GM23248 (cell line): ENCODE data around the gene DENND1A. TPM values are rescaled to one million over a fixed set of nuclear protein-coding genes. Genes with fewer than 3 reads are reported as not detected.

Experiments used
- DNase-seq: peaks from one replicate; pipeline ENCODE4 v3.0.0-alpha.2; 2015
- H2AFZ ChIP-seq: fragments of 200-600 bp; sonication (generic); 2 replicates; pipeline ENCODE4 v1.6.1; 2016; ENCODE audit warnings: antibody characterized with exemption
- H3F3A ChIP-seq: fragments of 200-600 bp; sonication (generic); 2 replicates; pipeline ENCODE4 v1.6.1; 2016; ENCODE audit warnings: mild to moderate bottlenecking, antibody characterized with exemption, mixed run types; ENCODE audit not compliant: insufficient read depth
- H3K27ac ChIP-seq: fragments of 200-600 bp; sonication (generic); 2 replicates; pipeline ENCODE4 v1.5.1; 2016; ENCODE audit warnings: mild to moderate bottlenecking
- H3K27me3 ChIP-seq: fragments of 200-600 bp; sonication (generic); replicated peaks from 2 replicates; pipeline ENCODE4 v1.6.1; 2016; ENCODE audit warnings: mild to moderate bottlenecking; ENCODE audit not compliant: insufficient read depth
- H3K36me3 ChIP-seq: fragments of 200-600 bp; sonication (generic); 2 replicates; pipeline ENCODE4 v1.6.1; 2016; ENCODE audit warnings: low read depth, mild to moderate bottlenecking
- H3K4me1 ChIP-seq: fragments of 200-600 bp; sonication (generic); 2 replicates; pipeline ENCODE4 v1.6.1; 2016; ENCODE audit warnings: mild to moderate bottlenecking; ENCODE audit not compliant: insufficient read depth
- H3K4me2 ChIP-seq: fragments of 200-600 bp; sonication (generic); one replicate; pipeline ENCODE4 v1.6.1; 2016; ENCODE audit warnings: mild to moderate bottlenecking; ENCODE audit not compliant: unreplicated experiment
- H3K4me3 ChIP-seq: fragments of 200-600 bp; sonication (generic); 2 replicates; pipeline ENCODE4 v1.5.1; 2016; ENCODE audit warnings: mild to moderate bottlenecking
- H3K79me2 ChIP-seq: fragments of 200-600 bp; sonication (generic); 2 replicates; pipeline ENCODE4 v1.6.1; 2016; ENCODE audit warnings: mild to moderate bottlenecking; ENCODE audit not compliant: insufficient read depth
- H3K9ac ChIP-seq: fragments of 200-600 bp; sonication (generic); 2 replicates; pipeline ENCODE4 v1.6.1; 2016; ENCODE audit warnings: mild to moderate bottlenecking
- H3K9me2 ChIP-seq: fragments of 200-600 bp; sonication (generic); 2 replicates; pipeline ENCODE4 v1.6.1; 2016; ENCODE audit warnings: mixed run types, mild to moderate bottlenecking, moderate library complexity; ENCODE audit not compliant: insufficient read depth
- H3K9me3 ChIP-seq: fragments of 200-600 bp; sonication (generic); one replicate; pipeline ENCODE4 v1.6.1; 2017; ENCODE audit warnings: low read depth
- H4K20me1 ChIP-seq: fragments of 200-600 bp; sonication (generic); 2 replicates; pipeline ENCODE4 v1.6.0; 2016; ENCODE audit not compliant: insufficient read depth
- EZH2 ChIP-seq: fragments of 200-600 bp; sonication (generic); IDR thresholded peaks from 2 replicates; pipeline ENCODE4 v1.6.1; 2018; ENCODE audit warnings: antibody characterized with exemption, mild to moderate bottlenecking; ENCODE audit not compliant: insufficient read depth, poor library complexity, severe bottlenecking
- EZH2phosphoT487 ChIP-seq: fragments of 200-600 bp; sonication (generic); IDR thresholded peaks from 2 replicates; pipeline ENCODE4 v1.6.1; 2018; ENCODE audit warnings: antibody characterized with exemption, moderate library complexity, mild to moderate bottlenecking, low read depth; ENCODE audit not compliant: insufficient read depth
- WGBS, 2 experiments: methylation state at CpG; one replicate each; pipeline ENCODE4 v1.1.6; 2015 to 2017; ENCODE audit warnings: low lambda C conversion rate in 2 of 2, low coverage in 1 of 2; ENCODE audit errors: missing lambda C conversion rate in 2 of 2; 5-methylcytosine and 5-hydroxymethylcytosine counted together
- in situ Hi-C: fragments of 300-500 bp; cut with MboI; formaldehyde crosslinking; loops from 2 replicates; pipeline ENCODE4 v1.15.0; 2020
- polyA plus RNA-seq: library from polyadenylated mRNA; unstranded; fragments of >200 nt; fragmentation: Nextera tagmentation; extraction: Ambion mirVana; gene quantifications from 2 replicates; pipeline ENCODE4 v1.2.1, GENCODE V29; 2016
- total RNA-seq: library from RNA; depleted of rRNA; stranded (reverse); fragments of >200 nt; shearing (Covaris generic); gene quantifications from 2 replicates; pipeline ENCODE4 v1.2.3, GENCODE V29; 2014

DENND1A gene
- total and polyA plus RNA-seq, 2 experiments from 2014 or later: 13.2 to 16.4 TPM

GRCh38 chr9:123597048-123597447 is 332.9 kb downstream of the DENND1A start:
- Histone ChIP-seq H3K9ac (no peak overlapping the region), H3K36me3 (no peaks in the 10 kb centered on the region), H3K4me1 (no peaks in the 10 kb centered on the region), H3K9me3 (no peaks in the 10 kb centered on the region), H3F3A (no peaks in the 10 kb centered on the region), H3K27me3 (no peaks in the 10 kb centered on the region), H2AFZ (no peak overlapping the region), H4K20me1 (no peaks in the 10 kb centered on the region; the same call in 1 of the 2 replicates), H3K9me2 (no peaks in the 10 kb centered on the region), H3K4me2 (no peak overlapping the region), H3K27ac (no peak overlapping the region), H3K79me2 (no peaks in the 10 kb centered on the region), H3K4me3 (no peak overlapping the region)
- 90 to 92% methylated on average over 4 of the region's 4 CpGs for WGBS, 2 experiments
- in situ Hi-C loops: no loop called here
- TF ChIP-seq EZH2phosphoT487 (no peak), EZH2 (no peak)
- no peak for DNase-seq

DNA sequence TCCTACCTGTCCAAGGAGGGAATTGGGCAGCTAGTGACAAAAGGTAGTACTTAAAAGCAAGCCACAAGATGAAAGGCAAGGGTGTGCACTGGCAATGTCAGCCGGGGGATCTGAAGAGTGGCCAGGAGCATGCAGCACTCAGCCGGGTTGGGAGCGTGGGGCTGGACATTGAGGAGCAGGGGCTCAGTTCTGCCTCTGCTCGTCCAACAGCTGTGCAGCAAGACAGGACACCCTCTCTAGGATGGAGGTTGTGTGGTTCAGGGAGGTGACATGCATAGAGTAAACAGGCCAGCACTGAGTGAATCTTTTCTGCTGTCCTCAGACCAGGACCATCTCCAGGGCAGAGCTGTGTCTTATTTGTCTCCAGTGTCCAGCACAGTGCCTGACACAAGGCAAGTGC is 338.6 kb downstream of the DENND1A start:
- Histone ChIP-seq H3K27ac (no peak overlapping the region), H3K27me3 (no peaks in the 10 kb centered on the region), H3K9ac (no peak overlapping the region), H3K4me2 (no peak overlapping the region), H4K20me1 (no peaks in the 10 kb centered on the region), H3K36me3 (no peaks in the 10 kb centered on the region), H2AFZ (no peak overlapping the region), H3K4me3 (no peak overlapping the region), H3K4me1 (no peaks in the 10 kb centered on the region), H3K79me2 (no peaks in the 10 kb centered on the region), H3K9me2 (no peaks in the 10 kb centered on the region), H3K9me3 (no peaks in the 10 kb centered on the region), H3F3A (no peaks in the 10 kb centered on the region)
- WGBS, 2 experiments: 94 to 98% methylated on average over 4 of the region's 4 CpGs
- in situ Hi-C loops: no loop called here
- DNase-seq: no peak
- TF ChIP-seq EZH2phosphoT487: no peak
- no peak for TF ChIP-seq EZH2

- no peak for DNase-seq
- no peaks in the 10 kb centered on the region for H3K27me3 ChIP-seq
- H3K9me2 ChIP-seq: no peaks in the 10 kb centered on the region
- no peaks in the 10 kb centered on the region for H3K4me1 ChIP-seq
- no peaks in the 10 kb centered on the region for H3K9me3 ChIP-seq
- TF ChIP-seq EZH2 (no peak), EZH2phosphoT487 (no peak)
- no peak overlapping the region for H3K4me3 ChIP-seq
- WGBS, 2 experiments: 86 to 88% methylated on average over 3 of the region's 3 CpGs
- in situ Hi-C loops: no loop called here
- H3K79me2 ChIP-seq: no peaks in the 10 kb centered on the region
- no peaks in the 10 kb centered on the region for H4K20me1 ChIP-seq
- no peaks in the 10 kb centered on the region for H3F3A ChIP-seq
- H3K4me2 ChIP-seq: no peak overlapping the region
- no peaks in the 10 kb centered on the region for H3K36me3 ChIP-seq
- H3K9ac ChIP-seq: no peak overlapping the region
- H3K27ac ChIP-seq: no peak overlapping the region
- no peak overlapping the region for H2AFZ ChIP-seq
These were observed 339.4 kb downstream of the DENND1A start for GRCh38 chr9:123590499-123590898.

DNA sequence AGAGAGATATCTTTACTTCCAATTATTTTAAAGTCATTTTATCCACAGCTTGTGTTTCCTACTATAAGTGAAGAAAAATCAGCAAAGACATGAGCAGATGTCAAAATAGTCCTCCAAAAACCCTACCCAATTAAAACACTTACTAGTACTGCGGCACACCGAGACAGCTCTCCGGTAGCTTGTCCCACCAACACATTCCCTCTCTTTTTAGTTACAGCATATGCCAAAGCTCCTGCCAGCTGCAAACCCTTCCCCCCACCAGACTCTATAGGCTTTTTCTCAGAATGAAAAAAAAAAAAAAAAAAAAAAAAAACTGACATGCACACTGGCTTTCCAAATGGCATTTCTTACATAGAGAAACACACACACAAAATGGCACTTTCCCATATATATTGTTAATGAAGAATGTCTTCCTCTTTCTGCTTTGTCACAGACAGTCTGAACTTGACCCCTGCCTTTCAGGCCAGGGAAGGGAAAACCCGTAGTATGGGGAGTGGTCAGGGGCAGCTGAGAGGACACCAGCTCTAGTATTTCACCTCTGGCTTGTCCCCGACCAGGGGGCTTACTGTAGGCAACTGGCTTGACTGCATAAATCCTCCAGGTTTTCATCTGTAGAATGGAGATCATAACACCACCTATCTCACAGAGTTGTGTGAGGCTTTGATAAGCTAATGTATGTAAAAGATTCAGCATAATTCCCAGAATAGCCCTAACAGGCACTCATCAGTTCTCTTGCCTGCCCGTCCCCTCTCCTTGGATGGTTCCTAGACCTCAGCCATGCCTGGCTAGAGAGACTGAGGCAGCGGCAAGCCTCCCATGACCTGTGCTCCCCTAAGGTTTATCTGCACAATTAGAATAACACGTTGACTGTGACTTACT is 340.3 kb downstream of the DENND1A start:
- no peaks in the 10 kb centered on the region for H3K79me2 ChIP-seq
- H3K9me3 ChIP-seq: no peaks in the 10 kb centered on the region
- H3K4me1 ChIP-seq: no peaks in the 10 kb centered on the region
- H3F3A ChIP-seq: no peaks in the 10 kb centered on the region
- H3K9me2 ChIP-seq: no peaks in the 10 kb centered on the region
- WGBS, 2 experiments: 86 to 88% methylated on average over 8 of the region's 8 CpGs
- H3K27ac ChIP-seq: no peak overlapping the region
- no peak overlapping the region for H3K4me3 ChIP-seq
- TF ChIP-seq EZH2: no peak
- no peak for TF ChIP-seq EZH2phosphoT487
- in situ Hi-C loops: no loop called here
- H3K27me3 ChIP-seq: no peaks in the 10 kb centered on the region
- no peaks in the 10 kb centered on the region for H4K20me1 ChIP-seq
- H2AFZ ChIP-seq: no peak overlapping the region
- no peaks in the 10 kb centered on the region for H3K36me3 ChIP-seq
- no peak overlapping the region for H3K4me2 ChIP-seq
- no peak for DNase-seq
- no peak overlapping the region for H3K9ac ChIP-seq
